GM19372 (cell line): ENCODE measurements around the gene ZNF771.
"Not testable (repeated sequence)": the region's sequence is repeated elsewhere in the genome, so short reads cannot be mapped to it uniquely, and the experiment has no call there.

ENCODE experiments used
- ATAC-seq: cut with Tn5 transposase; IDR thresholded peaks from one replicate; pipeline ENCODE4 v1.9.1; 2021; ENCODE audit warnings: mild to moderate bottlenecking, low read depth, moderate library complexity; ENCODE audit not compliant: unreplicated experiment

The ZNF771 gene

DNA sequence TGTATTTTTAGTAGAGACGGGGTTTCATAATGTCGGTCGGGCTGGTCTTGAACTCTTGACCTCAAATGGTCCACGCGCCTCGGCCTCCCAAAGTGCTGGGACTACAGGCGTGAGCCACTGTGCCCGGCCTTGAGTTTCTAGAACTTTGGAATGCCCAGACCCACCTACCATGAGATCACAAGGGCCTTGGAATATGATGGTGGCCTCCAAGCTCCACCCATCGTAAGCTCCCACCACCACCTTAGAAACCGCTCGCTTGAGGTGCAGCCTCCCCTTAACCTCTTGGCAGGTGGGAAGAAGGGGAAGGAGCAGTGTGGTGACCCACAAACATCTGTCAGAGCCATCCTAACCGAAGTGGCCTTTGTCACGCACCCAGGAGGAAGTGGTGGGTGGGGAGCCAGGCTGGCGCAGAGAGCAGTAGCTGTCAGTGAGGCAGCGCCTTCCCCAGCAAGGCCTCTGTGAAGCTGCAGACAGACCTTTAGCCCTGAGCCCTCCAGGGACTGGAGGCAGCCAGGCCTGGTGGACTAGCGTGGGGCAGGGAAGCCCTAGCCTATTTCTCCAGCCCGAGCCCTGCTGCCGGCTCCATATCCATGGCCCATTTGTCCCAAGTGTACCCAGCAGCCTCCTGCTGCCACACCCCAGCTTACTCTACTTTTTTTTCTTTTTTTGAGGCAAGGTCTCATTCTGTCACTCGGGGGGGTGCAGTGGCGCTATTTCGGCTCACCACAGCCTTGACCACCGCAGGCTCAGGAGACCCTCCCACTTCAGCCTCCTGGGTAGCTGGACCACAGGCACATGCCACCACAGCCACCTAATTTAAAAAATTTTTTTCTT is 51.4 kb downstream of the ZNF771 start:
- ATAC-seq, result peak; percentile 87

GRCh38 chr16:30459456-30459855 is 52.0 kb downstream of the ZNF771 start:
- no peak for ATAC-seq

GRCh38 chr16:30461426-30461825 is 54.0 kb downstream of the ZNF771 start:
- not testable (repeated sequence) for ATAC-seq

DNA sequence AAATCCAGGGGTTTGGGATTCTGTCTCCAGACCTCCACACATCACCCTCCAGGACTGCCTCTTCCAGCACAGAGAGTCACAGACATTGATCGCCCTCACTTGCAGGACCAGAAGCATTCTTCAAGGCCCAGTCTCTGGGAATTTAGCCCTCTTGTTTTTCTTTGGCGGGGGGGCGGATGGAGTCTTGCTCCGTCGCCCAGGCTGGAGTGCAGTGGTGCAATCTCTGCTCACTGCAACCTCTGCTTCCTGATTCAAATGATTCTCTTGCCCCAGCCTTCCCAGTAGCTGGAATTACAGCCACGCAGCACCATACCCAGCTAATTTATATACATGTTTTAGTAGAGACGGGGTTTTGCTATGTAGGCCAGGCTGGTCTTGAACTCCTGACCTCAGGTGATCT is 56.7 kb downstream of the ZNF771 start:
- no peak for ATAC-seq
